8988T (cell line): ENCODE measurements around the gene NRP2.

Source experiments
- DNase-seq: peaks from one replicate; pipeline ENCODE4 v3.0.0; 2011

Gene NRP2

DNA sequence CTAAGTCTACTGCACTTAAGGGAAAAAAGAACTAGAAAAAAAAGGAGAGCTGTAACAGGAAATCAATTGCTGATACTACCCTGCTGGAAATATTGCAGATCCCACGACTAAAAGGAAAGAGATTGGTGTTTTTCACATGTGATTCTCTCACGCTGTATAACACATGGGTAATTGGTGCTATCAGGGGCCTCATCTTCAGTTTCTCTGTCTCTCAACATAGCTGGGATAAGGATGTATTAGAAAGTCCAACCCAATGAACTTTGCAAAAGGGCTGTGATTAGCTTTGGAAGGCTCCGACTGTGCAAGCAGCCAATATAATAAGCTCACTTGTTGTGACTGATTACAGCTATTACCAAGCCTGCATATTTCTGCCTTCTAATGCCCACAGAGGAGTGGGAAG, 133.4 kb downstream of the NRP2 start:
- DNase-seq = no peak

DNA sequence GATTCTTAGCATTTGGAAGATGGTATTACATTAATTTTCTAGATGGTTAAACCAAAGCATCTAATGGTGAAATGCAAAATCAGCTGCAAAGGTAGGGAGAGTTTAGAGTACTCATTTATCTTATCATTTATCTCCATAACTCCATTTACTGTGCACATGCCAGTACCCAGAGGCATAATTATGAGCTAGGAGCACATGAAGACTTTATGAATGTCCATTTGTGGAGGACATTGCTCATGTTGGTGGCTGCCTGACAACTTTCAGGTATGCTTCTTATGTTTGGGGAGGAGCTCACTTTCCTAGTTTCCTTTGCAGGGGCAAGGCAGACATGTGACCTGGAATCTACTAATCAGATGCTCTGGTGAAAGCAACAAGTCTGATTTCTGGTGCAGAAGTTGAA, 134.0 kb downstream of the NRP2 start:
- DNase-seq = no peak

GRCh38 chr2:205822579-205822978, 140.3 kb downstream of the NRP2 start:
- no peak for DNase-seq

DNA sequence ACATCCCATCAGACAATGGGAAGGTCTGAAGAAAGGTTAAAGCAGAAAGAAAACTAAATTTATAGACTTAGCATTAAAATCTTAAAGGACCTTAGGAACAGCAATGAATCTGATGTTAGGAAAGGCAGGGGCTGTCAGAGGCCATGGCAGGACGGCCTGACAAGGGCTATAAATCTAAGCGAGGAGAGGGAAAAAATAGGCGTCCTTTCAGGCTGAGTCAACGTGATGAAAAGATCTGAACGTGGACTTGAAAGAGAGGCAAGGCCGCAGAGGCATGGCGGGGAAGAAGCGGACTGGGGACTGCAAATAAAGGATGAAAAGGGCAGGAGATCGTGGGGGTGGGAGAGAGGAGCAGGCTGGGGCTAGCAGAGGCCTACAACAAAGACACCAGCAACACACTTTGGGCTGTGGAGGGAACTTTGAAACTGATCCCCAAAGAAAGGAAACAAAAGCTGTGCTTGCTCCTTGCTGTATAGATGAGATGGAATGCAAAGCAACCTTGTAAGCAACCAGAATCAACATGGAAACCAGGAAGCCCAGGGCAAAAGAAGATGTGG, 145.6 kb downstream of the NRP2 start:
- DNase-seq = no peak

DNA sequence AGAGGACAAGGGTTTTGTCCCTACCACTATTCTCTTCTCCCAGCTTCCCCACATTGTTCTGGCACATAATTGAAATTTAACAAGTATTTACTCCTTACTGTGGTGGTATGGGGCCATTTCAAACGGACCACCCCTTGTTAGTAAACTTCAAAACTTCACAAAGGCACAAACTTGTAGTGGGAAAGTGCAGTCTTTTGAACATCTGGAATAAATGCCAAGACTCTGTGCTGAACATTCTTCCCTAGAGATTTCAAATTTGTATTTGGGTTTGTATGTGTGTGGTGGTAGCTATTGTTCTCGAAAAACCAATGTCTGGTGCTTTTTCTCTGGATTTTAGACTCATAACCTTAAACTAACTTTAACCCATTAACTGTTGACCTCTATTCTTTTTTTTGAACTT, 151.6 kb downstream of the NRP2 start:
- no peak for DNase-seq

DNA sequence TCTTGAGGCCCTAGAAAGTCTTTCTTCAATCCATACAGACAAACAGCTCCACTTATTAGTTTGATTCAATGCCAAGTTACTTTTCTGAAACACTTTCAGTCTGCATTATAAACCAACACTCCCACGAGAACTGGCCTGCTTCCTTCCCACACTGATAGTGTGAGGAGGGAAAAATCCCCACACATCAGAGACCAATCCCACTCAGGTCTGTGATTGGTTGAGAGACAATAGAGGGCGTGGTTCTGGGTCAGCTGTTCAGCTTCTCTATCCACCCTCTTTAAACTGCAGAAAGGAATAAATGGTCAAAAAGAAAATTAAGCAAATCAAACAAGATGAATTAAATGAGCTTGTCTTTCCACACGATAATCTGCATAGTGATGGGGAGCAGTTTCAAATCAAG, 152.5 kb downstream of the NRP2 start:
- DNase-seq = no peak

- DNase-seq = no peak
Observed at GRCh38 chr2:205835251-205835791, 153.0 kb downstream of the NRP2 start.

- no peak for DNase-seq
Observed at GRCh38 chr2:205835923-205836322, 153.6 kb downstream of the NRP2 start.

DNA sequence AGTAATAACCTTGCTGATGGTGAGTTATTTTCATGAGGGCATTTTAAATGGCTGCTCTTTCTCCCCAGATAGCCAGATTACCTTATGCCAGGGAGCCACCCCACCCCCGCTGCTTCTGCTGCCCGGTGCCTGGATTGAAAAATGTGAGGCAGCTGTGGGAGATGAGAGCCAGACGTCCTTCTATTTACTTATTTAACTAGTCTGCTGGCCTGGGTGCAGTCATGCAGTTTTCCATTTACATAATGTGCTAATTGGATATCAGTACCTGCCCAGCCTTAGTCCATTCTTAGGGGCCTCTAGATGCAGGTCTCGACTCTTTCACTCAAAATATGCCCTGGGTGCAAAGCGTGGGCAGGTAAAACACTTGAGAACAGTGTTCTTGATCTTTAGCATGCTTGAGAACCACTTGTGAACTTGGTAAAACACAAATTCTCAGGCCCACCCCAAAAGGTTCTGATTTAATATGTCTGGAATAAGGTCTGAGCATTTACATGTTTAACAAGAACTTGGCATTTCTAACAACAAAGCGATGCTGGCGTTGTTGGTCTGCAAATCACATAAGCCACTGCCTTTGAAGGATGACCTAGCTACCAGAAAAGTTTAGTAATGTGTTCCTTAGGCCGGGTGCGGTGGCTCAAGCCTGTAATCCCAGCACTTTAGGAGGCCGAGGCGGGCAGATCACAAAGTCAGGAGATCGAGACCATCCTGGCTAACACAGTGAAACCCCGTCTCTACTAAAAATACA, 154.3 kb downstream of the NRP2 start:
- no peak for DNase-seq

- no peak for DNase-seq
Observed at GRCh38 chr2:205837663-205838062, 155.4 kb downstream of the NRP2 start.

- no peak for DNase-seq
Observed at GRCh38 chr2:205845446-205845845, 163.1 kb downstream of the NRP2 start.
